Measurements from ENCODE around the gene PADI3.
"Not testable (repeated sequence)": the region's sequence is repeated elsewhere in the genome, so short reads cannot be mapped to it uniquely, and the experiment has no call there.

PADI3 gene

GRCh38 chr1:17306921-17307320 lies 58.0 kb downstream of the PADI3 start:
- no peak for DNase-seq

- DNase-seq, result no peak
These were observed 58.4 kb downstream of the PADI3 start for GRCh38 chr1:17307329-17307728.

- no peak for DNase-seq
These were observed 59.0 kb downstream of the PADI3 start, which contains the start of gene PADI4 for GRCh38 chr1:17307946-17308345. Gene PADI4, plus strand, starts transcription at chr1:17308197. Its CDS starts 26 bp downstream, at chr1:17308223.

GRCh38 chr1:17308593-17308992 lies 59.7 kb downstream of the PADI3 start:
- no peak for DNase-seq

GRCh38 chr1:17309426-17310067 lies 60.6 kb downstream of the PADI3 start:
- no peak for DNase-seq

GRCh38 chr1:17310068-17310640 lies 61.3 kb downstream of the PADI3 start:
- DNase-seq, result no peak

GRCh38 chr1:17313530-17314309 lies 64.8 kb downstream of the PADI3 start:
- no peak for DNase-seq

- no peak for DNase-seq
These were observed 65.6 kb downstream of the PADI3 start for GRCh38 chr1:17314491-17314971.

GRCh38 chr1:17315542-17316130 lies 66.7 kb downstream of the PADI3 start:
- DNase-seq, result no peak

GRCh38 chr1:17316704-17317103 lies 67.8 kb downstream of the PADI3 start:
- no peak for DNase-seq

GRCh38 chr1:17318262-17318661 lies 69.4 kb downstream of the PADI3 start:
- DNase-seq, result no peak

GRCh38 chr1:17319561-17320350 lies 70.9 kb downstream of the PADI3 start:
- DNase-seq, result no peak

GRCh38 chr1:17321857-17322390 lies 73.0 kb downstream of the PADI3 start:
- not testable (repeated sequence) for DNase-seq

- DNase-seq, result no peak
These were observed 80.0 kb downstream of the PADI3 start for GRCh38 chr1:17328855-17329254.

GRCh38 chr1:17329610-17330009 lies 80.7 kb downstream of the PADI3 start:
- DNase-seq, result no peak

GRCh38 chr1:17330856-17331255 lies 82.0 kb downstream of the PADI3 start:
- no peak for DNase-seq

- DNase-seq, result no peak
These were observed 84.2 kb downstream of the PADI3 start for GRCh38 chr1:17333081-17333480.

Data from activated CD4-positive, alpha-beta T cell treated with anti-CD3 and anti-CD28 coated beads, Interleukin-2, amount 50 U/mL, for 4 hours (primary cell).